Stomach (tissue), 9 donors: ENCODE results near the gene LRIG3. TPM values are rescaled to one million over a fixed set of nuclear protein-coding genes. Genes with fewer than 3 reads are reported as not detected.

Experiments
- DNase-seq, 2 donors: peaks; one replicate each; pipeline versions ENCODE4 v3.0.0 to v3.0.0-alpha.2; 2013 to 2019
- H3K27ac ChIP-seq, 5 donors: fragments of 200-600 bp in 4 of 5; sonication (generic) in 4 of 5; one replicate each; pipeline ENCODE4 v1.5.1; 2013 to 2019; ENCODE audit warnings: mild to moderate bottlenecking in 1 of 5, moderate library complexity in 1 of 5
- H3K27me3 ChIP-seq, 3 donors: fragments of 200-600 bp; sonication (generic); one replicate each; pipeline ENCODE4 v1.5.1; 2017 to 2019; ENCODE audit warnings: mixed run types in 1 of 3
- H3K36me3 ChIP-seq, 4 donors: fragments of 200-600 bp; sonication (generic); 1 replicate in 3 of 4; 2 replicates in 1 of 4; pipeline ENCODE4 v1.5.1; 2016 to 2019
- H3K4me1 ChIP-seq, 4 donors: fragments of 200-600 bp; sonication (generic); one replicate each; pipeline ENCODE4 v1.5.1; 2016 to 2019
- H3K4me3 ChIP-seq, 4 donors: fragments of 200-600 bp; sonication (generic) in 3 of 4; one replicate each; pipeline ENCODE4 v1.5.1; 2016 to 2019; ENCODE audit warnings: mild to moderate bottlenecking in 1 of 4
- H3K9me3 ChIP-seq, 4 donors: fragments of 200-600 bp; sonication (generic); one replicate each; pipeline ENCODE4 v1.5.1; 2016 to 2019
- CTCF ChIP-seq, 7 experiments: fragments of 450-650 bp in 4 of 7; fragments of 200-600 bp in 3 of 7; sonication (generic) in 3 of 7; IDR thresholded peaks; one replicate each; pipeline ENCODE4 v1.5.1; 2016 to 2019; ENCODE audit warnings: antibody characterized with exemption in 7 of 7, control low read depth in 2 of 7, mild to moderate bottlenecking in 1 of 7
- EP300 ChIP-seq: sonication (generic); formaldehyde crosslinking; IDR thresholded peaks from one replicate; pipeline ENCODE4 v1.6.1; 2017; ENCODE audit warnings: antibody characterized with exemption
- POLR2A ChIP-seq, 4 donors: fragments of 450-650 bp; IDR thresholded peaks; one replicate each; pipeline ENCODE4 v1.6.1; 2016; ENCODE audit warnings: antibody characterized with exemption in 4 of 4, control low read depth in 2 of 4, mild to moderate bottlenecking in 1 of 4, moderate library complexity in 1 of 4
- POLR2AphosphoS5 ChIP-seq, 3 donors: sonication (generic); formaldehyde crosslinking; IDR thresholded peaks; one replicate each; pipeline ENCODE4 v1.6.1; 2016; ENCODE audit warnings: antibody characterized with exemption in 3 of 3
- WGBS, 5 donors: extraction: QIAGEN DNeasy Blood & Tissue Kit in 3 of 5; methylation state at CpG; one replicate each; pipeline versions ENCODE4 v1.1.5 to v1.1.7; 2013 to 2018; 5-methylcytosine and 5-hydroxymethylcytosine counted together
- intact Hi-C: fragments of 100-400 bp; cut with DNase I; formaldehyde crosslinking; loops from one replicate; pipeline ENCODE4 v1.15.1; 2023; ENCODE audit warnings: low total_unique reads
- polyA plus RNA-seq, 3 donors: library from polyadenylated mRNA; stranded (reverse); fragments of 200-250 nt; gene quantifications; one replicate each; pipeline ENCODE4 v1.2.3, GENCODE V29; 2013
- total RNA-seq, 5 donors: library from RNA; depleted of rRNA; stranded (reverse); fragments of >200 nt; gene quantifications; one replicate each; pipeline versions ENCODE4 v1.1.0 to v1.2.3, GENCODE V29; 2014 to 2016
- donor health status: healthy with polysubstance abuse.
- donor health status: Bipolar disorder and iron deficiency.
- donor health status: healthy.

LRIG3 gene
- total and polyA plus RNA-seq, 8 donors, result 4.8 to 330 (median 45.3) TPM

- H3K36me3 ChIP-seq, result no peaks in the 10 kb centered on the region
- intact Hi-C loops, result no loop called here
- DNase-seq, result no peak
- no peak overlapping the region for H3K27ac ChIP-seq
- H3K9me3 ChIP-seq, result peaks cover 0 to 17% (median 2%) of the 10 kb centered on the region in 4 donors
- H3K4me3 ChIP-seq, result no peak overlapping the region
- WGBS, 5 donors, result 24 to 57% (median 40%) methylated on average over 3 of the region's 3 CpGs
- no peaks in the 10 kb centered on the region for H3K4me1 ChIP-seq
- no peaks in the 10 kb centered on the region for H3K27me3 ChIP-seq
- no peak for TF ChIP-seq POLR2AphosphoS5 (IDR thresholded peaks at IDR 0.05)
- TF ChIP-seq EP300, result no peak
- no peak for TF ChIP-seq POLR2A (IDR thresholded peaks at IDR 0.05)
- TF ChIP-seq CTCF (IDR thresholded peaks at IDR 0.05), result no peak
These were observed 86.5 kb downstream of the LRIG3 start for GRCh38 chr12:58833853-58834252.

GRCh38 chr12:58832920-58833319, 87.4 kb downstream of the LRIG3 start:
- 88 to 96% (median 93%) methylated on average over 1 of the region's 1 CpG for whole genome bisulfite sequencing, 5 donors
- no peak overlapping the region for H3K27ac ChIP-seq
- no peak for DNase-seq
- peaks cover 0 to 12% (median 2%) of the 10 kb centered on the region in 4 donors for H3K9me3 ChIP-seq
- intact Hi-C loops, result no loop called here
- TF ChIP-seq EP300, result no peak
- TF ChIP-seq POLR2AphosphoS5 (IDR thresholded peaks at IDR 0.05), result no peak
- TF ChIP-seq POLR2A (IDR thresholded peaks at IDR 0.05), result no peak
- no peak for TF ChIP-seq CTCF (IDR thresholded peaks at IDR 0.05)
- no peaks in the 10 kb centered on the region for H3K4me1 ChIP-seq
- H3K4me3 ChIP-seq, result no peak overlapping the region
- no peaks in the 10 kb centered on the region for H3K36me3 ChIP-seq
- no peaks in the 10 kb centered on the region for H3K27me3 ChIP-seq
